ENCODE results near the gene PDGFA.

GRCh38 chr7:523347-524336, 4.0 kb upstream of the PDGFA start:
- no peak for TF ChIP-seq CTCF (IDR thresholded peaks at IDR 0.05)
- TF ChIP-seq EP300 (IDR thresholded peaks at IDR 0.05), result no peak
- no peak for TF ChIP-seq POLR2AphosphoS5 (IDR thresholded peaks at IDR 0.05)
